ENCODE measurements around the gene RXRA. TPM values are rescaled to one million over a fixed set of nuclear protein-coding genes. Genes with fewer than 3 reads are reported as not detected.

Gene RXRA
- total RNA-seq, 4 donors from 2014 or later, result 27.3 to 70.5 (median 58.6) TPM

- Histone ChIP-seq H3K4me3 (no peak overlapping the region), H3K27me3 (no peaks in the 10 kb centered on the region), H3K27ac (no peak overlapping the region), H3K4me1 (peaks cover 43 to 80% (median 61%) of the 10 kb centered on the region in 4 donors), H3K36me3 (no peaks in the 10 kb centered on the region), H3K9me3 (no peaks in the 10 kb centered on the region)
- TF ChIP-seq POLR2AphosphoS5 (IDR thresholded peaks at IDR 0.05) (no peak), POLR2A (IDR thresholded peaks at IDR 0.05) (no peak), CTCF (IDR thresholded peaks at IDR 0.05) (no peak), EP300 (IDR thresholded peaks at IDR 0.05; ENCODE audit: low read depth) (no peak)
- WGBS, 2 donors (ENCODE audit: low coverage in 1 of 2), result 96% methylated on average over 28 of the region's 30 CpGs; no CpG with 5 or more reads in 1 of the 2 donors
- in situ Hi-C loops (cut with MboI; ENCODE audit: low pct_ligation_motif_present in 1 of 4, low pct_unique_long_range_greater_than_20kb in 1 of 4, low sequenced_read_pairs in 3 of 4), result no loop called here
- no peak for DNase-seq
- intact Hi-C loops (cut with DNase I; ENCODE audit: low total_unique reads), result no loop called here
Measured at GRCh38 chr9:134360180-134360759, 34.0 kb downstream of the RXRA start.

DNA sequence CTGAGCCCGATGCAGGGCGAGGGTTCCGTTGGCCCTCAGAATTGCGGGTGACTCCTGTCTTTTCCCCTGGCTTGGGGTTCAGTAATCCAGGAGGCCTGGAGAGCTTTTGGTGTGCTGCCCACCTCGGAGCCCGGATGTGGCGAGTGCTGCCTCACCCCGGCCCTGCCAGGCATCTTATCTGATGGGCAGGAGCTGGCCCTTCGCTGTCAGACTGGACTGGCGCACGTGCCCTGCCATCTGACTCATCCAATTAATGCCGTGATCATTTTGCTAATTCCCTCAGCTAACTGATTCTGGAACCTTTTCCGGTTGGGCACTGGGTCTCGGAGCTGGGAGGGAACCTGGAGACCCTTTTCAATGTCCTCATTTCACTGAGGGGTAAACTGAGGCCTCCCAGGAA lies 34.6 kb downstream of the RXRA start:
- in situ Hi-C loops (cut with MboI; ENCODE audit: low pct_ligation_motif_present in 1 of 4, low pct_unique_long_range_greater_than_20kb in 1 of 4, low sequenced_read_pairs in 3 of 4) (no loop called here), intact Hi-C loops (cut with DNase I; ENCODE audit: low total_unique reads) (no loop called here)
- Histone ChIP-seq H3K27ac (no peak overlapping the region), H3K36me3 (no peaks in the 10 kb centered on the region), H3K27me3 (no peaks in the 10 kb centered on the region), H3K9me3 (no peaks in the 10 kb centered on the region), H3K4me1 (peaks cover 43 to 80% (median 61%) of the 10 kb centered on the region in 4 donors), H3K4me3 (no peak overlapping the region)
- WGBS, 2 donors (ENCODE audit: low coverage in 1 of 2), result 85 to 100% methylated on average over 1 to 14 of the region's 14 CpGs
- DNase-seq, result no peak
- TF ChIP-seq EP300 (IDR thresholded peaks at IDR 0.05; ENCODE audit: low read depth) (no peak), POLR2A (IDR thresholded peaks at IDR 0.05) (no peak), POLR2AphosphoS5 (IDR thresholded peaks at IDR 0.05) (no peak)

DNA sequence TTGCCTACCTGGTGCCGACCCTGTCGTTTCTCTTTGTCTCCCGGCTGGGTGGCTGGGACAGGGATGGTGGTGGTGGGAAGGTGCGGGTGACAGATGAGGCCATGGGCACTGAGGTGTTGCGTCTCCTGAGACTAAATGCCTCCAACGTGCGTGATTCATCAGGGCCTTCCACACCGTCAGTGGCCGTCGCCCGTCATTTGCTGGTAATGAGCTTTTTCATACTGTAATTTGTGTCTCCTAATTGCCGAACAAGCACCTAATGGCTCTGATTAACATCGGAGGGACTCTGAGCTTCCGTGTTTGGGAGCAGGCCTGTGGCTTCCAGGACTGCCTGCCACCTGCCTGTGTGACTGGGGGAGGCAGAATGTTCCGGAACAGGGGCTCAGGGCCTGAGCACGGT lies 35.2 kb downstream of the RXRA start:
- H3K4me3 ChIP-seq, result no peak overlapping the region
- peaks cover 42 to 80% (median 61%) of the 10 kb centered on the region in 4 donors for H3K4me1 ChIP-seq
- TF ChIP-seq POLR2AphosphoS5 (IDR thresholded peaks at IDR 0.05) (no peak), CTCF (IDR thresholded peaks at IDR 0.05) (no peak), EP300 (IDR thresholded peaks at IDR 0.05; ENCODE audit: low read depth) (no peak), POLR2A (IDR thresholded peaks at IDR 0.05) (no peak)
- in situ Hi-C loops (cut with MboI; ENCODE audit: low pct_ligation_motif_present in 1 of 4, low pct_unique_long_range_greater_than_20kb in 1 of 4, low sequenced_read_pairs in 3 of 4), result no loop called here
- WGBS, 2 donors (ENCODE audit: low coverage in 1 of 2), result 90 to 92% methylated on average over 2 to 16 of the region's 16 CpGs
- no peaks in the 10 kb centered on the region for H3K27me3 ChIP-seq
- no peaks in the 10 kb centered on the region for H3K9me3 ChIP-seq
- intact Hi-C loops (cut with DNase I; ENCODE audit: low total_unique reads), result no loop called here
- no peak overlapping the region for H3K27ac ChIP-seq
- no peak for DNase-seq
- H3K36me3 ChIP-seq, result no peaks in the 10 kb centered on the region

- H3K36me3 ChIP-seq, result no peaks in the 10 kb centered on the region
- DNase-seq, result no peak
- H3K27ac ChIP-seq, result no peak overlapping the region
- in situ Hi-C loops (cut with MboI; ENCODE audit: low pct_ligation_motif_present in 1 of 4, low pct_unique_long_range_greater_than_20kb in 1 of 4, low sequenced_read_pairs in 3 of 4) (no loop called here), intact Hi-C loops (cut with DNase I; ENCODE audit: low total_unique reads) (no loop called here)
- no peak for TF ChIP-seq POLR2A (IDR thresholded peaks at IDR 0.05)
- no peak for TF ChIP-seq EP300 (IDR thresholded peaks at IDR 0.05; ENCODE audit: low read depth)
- no peak for TF ChIP-seq POLR2AphosphoS5 (IDR thresholded peaks at IDR 0.05)
- TF ChIP-seq CTCF (IDR thresholded peaks at IDR 0.05), result no peak
- H3K9me3 ChIP-seq, result no peaks in the 10 kb centered on the region
- 89% methylated on average over 15 of the region's 15 CpGs; no CpG with 5 or more reads in 1 of the 2 donors for WGBS, 2 donors (ENCODE audit: low coverage in 1 of 2)
- no peaks in the 10 kb centered on the region for H3K27me3 ChIP-seq
- peaks cover 43 to 80% (median 61%) of the 10 kb centered on the region in 4 donors for H3K4me1 ChIP-seq
- no peak overlapping the region for H3K4me3 ChIP-seq
Measured at GRCh38 chr9:134361843-134362414, 35.7 kb downstream of the RXRA start.

Data from transverse colon (tissue), 4 donors.